Panc1 (cell line): ENCODE data around the gene SMOC2. TPM values are rescaled to one million over a fixed set of nuclear protein-coding genes. Genes with fewer than 3 reads are reported as not detected.

ENCODE experiments used
- ATAC-seq: fragments of 200-7000 bp; cut with Tn5 transposase; 2 replicates; pipeline ENCODE4 v1.9.1; 2020; ENCODE audit warnings: mild to moderate bottlenecking, moderate library complexity
- BruUV-seq: library from RNA; stranded (reverse); fragments of 400-500 nt; replicated peaks from 2 replicates; lab custom pipeline; 2021; lab: Mats Ljungman, UMichigan
- CTCF ChIA-PET: fragments of 300-600 bp; sonication (Branson Sonifier 250); formaldehyde crosslinking; loops from one replicate; lab custom pipeline; 2022; ENCODE audit warnings: antibody characterized with exemption; lab: Charles Lee
- POLR2A ChIA-PET: fragments of 300-600 bp; sonication (Branson Sonifier 250); formaldehyde crosslinking; loops from one replicate; lab custom pipeline; 2022; ENCODE audit warnings: antibody characterized with exemption; lab: Charles Lee
- DNase-seq: peaks from one replicate; pipeline ENCODE4 v3.0.0-alpha.2; 2010; ENCODE audit warnings: low read depth, low spot score
- H3K27ac ChIP-seq: 2 replicates; pipeline ENCODE4 v1.5.1; 2011; ENCODE audit warnings: mild to moderate bottlenecking, low read length, inconsistent platforms
- H3K27me3 ChIP-seq: fragments of 200-500 bp; sonication (Bioruptor generic); 2 replicates; pipeline ENCODE4 v1.6.0; 2014; ENCODE audit warnings: low read length, inconsistent platforms; ENCODE audit not compliant: control insufficient read depth, insufficient read depth
- H3K36me3 ChIP-seq: fragments of 200-500 bp; sonication (Bioruptor generic); 2 replicates; pipeline ENCODE4 v1.5.1; 2014; ENCODE audit warnings: inconsistent platforms, mild to moderate bottlenecking, low read length, moderate library complexity; ENCODE audit not compliant: control insufficient read depth, insufficient read depth
- H3K4me1 ChIP-seq: 2 replicates; pipeline ENCODE4 v1.5.1; 2011; ENCODE audit warnings: inconsistent platforms, mild to moderate bottlenecking, low read length, moderate library complexity; ENCODE audit not compliant: control insufficient read depth, insufficient read depth
- H3K4me3 ChIP-seq, 2 experiments: 2 replicates each; pipeline ENCODE4 v1.5.1; 2011 to 2012; ENCODE audit warnings: low read depth in 2 of 2, low read length in 2 of 2, mild to moderate bottlenecking in 2 of 2, inconsistent platforms in 1 of 2, moderate library complexity in 1 of 2
- H3K9me3 ChIP-seq: fragments of 200-500 bp; sonication (Bioruptor generic); 2 replicates; pipeline ENCODE4 v1.5.1; 2014; ENCODE audit warnings: low read depth, mild to moderate bottlenecking, inconsistent platforms, low read length, moderate library complexity; ENCODE audit not compliant: control insufficient read depth, insufficient read depth
- CTCF ChIP-seq: fragments of 450-650 bp; IDR thresholded peaks from 2 replicates; pipeline ENCODE4 v1.5.1; 2017; ENCODE audit warnings: mild to moderate bottlenecking
- POLR2AphosphoS5 ChIP-seq: IDR thresholded peaks from 2 replicates; pipeline ENCODE4 v1.6.1; 2012; ENCODE audit warnings: mild to moderate bottlenecking, low read depth, low read length, moderate library complexity
- REST ChIP-seq, 2 experiments: IDR thresholded peaks; 2 replicates each; pipeline ENCODE4 v1.6.1; 2011 to 2012; ENCODE audit warnings: low read depth in 2 of 2, control low read depth in 1 of 2, low read length in 1 of 2, mild to moderate bottlenecking in 1 of 2, moderate library complexity in 1 of 2; ENCODE audit not compliant: insufficient read depth in 1 of 2
- SIN3A ChIP-seq: IDR thresholded peaks from 2 replicates; pipeline ENCODE4 v1.6.1; 2012; ENCODE audit warnings: low read depth, mild to moderate bottlenecking, low read length, moderate library complexity, borderline replicate concordance; ENCODE audit not compliant: insufficient read depth
- TCF7L2 ChIP-seq: IDR thresholded peaks from 2 replicates; pipeline ENCODE4 v1.6.1; 2011; ENCODE audit warnings: mild to moderate bottlenecking, low read depth, low read length, inconsistent platforms
- in situ Hi-C: cut with HindIII; loops from 2 replicates; pipeline ENCODE4 v1.10.0; 2016; ENCODE audit warnings: low sequenced_read_pairs, low pct_unique_long_range_greater_than_20kb
- intact Hi-C: fragments of 100-400 bp; cut with micrococcal nuclease; formaldehyde crosslinking; loops from one replicate; pipeline ENCODE4 v1.10.0; 2022; ENCODE audit not compliant: unreplicated experiment
- total RNA-seq: library from RNA; stranded (reverse); gene quantifications from one replicate; pipeline ENCODE4 v1.2.1, GENCODE V29; 2021; ENCODE audit not compliant: unreplicated experiment

The SMOC2 gene
- total RNA-seq, 1 experiment from 2014 or later, result 0.13 TPM

GRCh38 chr6:168678077-168678476 is 237.1 kb downstream of the SMOC2 start:
- in situ Hi-C loops, result no loop called here
- Histone ChIP-seq H3K4me1 (no peaks in the 10 kb centered on the region), H3K36me3 (no peaks in the 10 kb centered on the region), H3K9me3 (no peaks in the 10 kb centered on the region), H3K4me3 (no peak overlapping the region), H3K27me3 (peaks cover 6% of the 10 kb centered on the region), H3K27ac (no peak overlapping the region)
- DNase-seq, result no peak
- BruUV-seq, result no TSS peak
- TF ChIP-seq SIN3A, result no peak
- TF ChIP-seq TCF7L2, result no peak
- TF ChIP-seq CTCF, result no peak
- no peak for TF ChIP-seq REST (IDR thresholded peaks at IDR 0.05; ENCODE audit: insufficient read depth in 1 of 2, low read depth in 2 of 2, low read length in 1 of 2)
- TF ChIP-seq POLR2AphosphoS5, result no peak
- CTCF ChIA-PET, result no interaction called here
- POLR2A ChIA-PET, result no interaction called here
- intact Hi-C loops, result no loop called here
- ATAC-seq, result no peak

- ATAC-seq (no peak), DNase-seq (no peak)
- no TSS peak for BruUV-seq
- H3K4me1 ChIP-seq, result no peaks in the 10 kb centered on the region
- no peak overlapping the region for H3K4me3 ChIP-seq
- POLR2A ChIA-PET, result no interaction called here
- in situ Hi-C loops (no loop called here), intact Hi-C loops (no loop called here)
- H3K9me3 ChIP-seq, result no peaks in the 10 kb centered on the region
- peaks cover 4% of the 10 kb centered on the region; the same call in 1 of the 2 replicates for H3K27me3 ChIP-seq
- no peak overlapping the region for H3K27ac ChIP-seq
- CTCF ChIA-PET, result no interaction called here
- H3K36me3 ChIP-seq, result no peaks in the 10 kb centered on the region
- no peak for TF ChIP-seq SIN3A
- TF ChIP-seq CTCF, result no peak
- TF ChIP-seq POLR2AphosphoS5, result no peak
- no peak for TF ChIP-seq REST (IDR thresholded peaks at IDR 0.05; ENCODE audit: insufficient read depth in 1 of 2, low read depth in 2 of 2, low read length in 1 of 2)
- no peak for TF ChIP-seq TCF7L2
Observed at GRCh38 chr6:168678588-168678987, 237.6 kb downstream of the SMOC2 start.
